GM12873 (cell line): ENCODE data around the gene MVB12B.

ENCODE experiments used
- TF ChIP-seq, protein P1 (sequence below): IDR thresholded peaks from 2 replicates; pipeline ENCODE4 v1.5.1; 2012; ENCODE audit warnings: low read depth, mild to moderate bottlenecking, moderate library complexity, low read length, control low read depth; ENCODE audit not compliant: insufficient read depth; ENCODE audit errors: missing control alignments

MVB12B gene

GRCh38 chr9:126407114-126407870 lies 80.7 kb downstream of the MVB12B start:
- TF ChIP-seq, protein P1, sequence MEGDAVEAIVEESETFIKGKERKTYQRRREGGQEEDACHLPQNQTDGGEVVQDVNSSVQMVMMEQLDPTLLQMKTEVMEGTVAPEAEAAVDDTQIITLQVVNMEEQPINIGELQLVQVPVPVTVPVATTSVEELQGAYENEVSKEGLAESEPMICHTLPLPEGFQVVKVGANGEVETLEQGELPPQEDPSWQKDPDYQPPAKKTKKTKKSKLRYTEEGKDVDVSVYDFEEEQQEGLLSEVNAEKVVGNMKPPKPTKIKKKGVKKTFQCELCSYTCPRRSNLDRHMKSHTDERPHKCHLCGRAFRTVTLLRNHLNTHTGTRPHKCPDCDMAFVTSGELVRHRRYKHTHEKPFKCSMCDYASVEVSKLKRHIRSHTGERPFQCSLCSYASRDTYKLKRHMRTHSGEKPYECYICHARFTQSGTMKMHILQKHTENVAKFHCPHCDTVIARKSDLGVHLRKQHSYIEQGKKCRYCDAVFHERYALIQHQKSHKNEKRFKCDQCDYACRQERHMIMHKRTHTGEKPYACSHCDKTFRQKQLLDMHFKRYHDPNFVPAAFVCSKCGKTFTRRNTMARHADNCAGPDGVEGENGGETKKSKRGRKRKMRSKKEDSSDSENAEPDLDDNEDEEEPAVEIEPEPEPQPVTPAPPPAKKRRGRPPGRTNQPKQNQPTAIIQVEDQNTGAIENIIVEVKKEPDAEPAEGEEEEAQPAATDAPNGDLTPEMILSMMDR: no peak

DNA sequence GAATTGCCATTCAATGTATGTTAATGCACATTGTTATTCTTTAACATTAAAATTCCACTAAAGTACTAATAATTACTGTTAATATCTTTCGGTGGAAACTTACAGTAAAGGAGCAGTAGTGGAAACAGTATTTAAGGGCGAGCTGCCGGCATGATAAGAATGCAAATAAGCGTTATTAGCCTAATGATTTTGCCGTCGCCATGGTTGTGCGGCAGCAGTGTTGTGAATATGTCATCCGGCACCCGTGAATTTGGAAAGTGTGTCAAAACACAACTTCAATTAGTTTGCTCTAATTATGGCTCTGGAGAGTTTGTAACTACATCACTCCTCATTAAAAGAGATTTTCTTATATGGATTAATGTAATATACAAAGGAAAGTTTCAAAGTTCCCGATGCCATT lies 81.4 kb downstream of the MVB12B start:
- TF ChIP-seq, protein P1: no peak

GRCh38 chr9:126410229-126410628 lies 83.6 kb downstream of the MVB12B start:
- TF ChIP-seq, protein P1: no peak

DNA sequence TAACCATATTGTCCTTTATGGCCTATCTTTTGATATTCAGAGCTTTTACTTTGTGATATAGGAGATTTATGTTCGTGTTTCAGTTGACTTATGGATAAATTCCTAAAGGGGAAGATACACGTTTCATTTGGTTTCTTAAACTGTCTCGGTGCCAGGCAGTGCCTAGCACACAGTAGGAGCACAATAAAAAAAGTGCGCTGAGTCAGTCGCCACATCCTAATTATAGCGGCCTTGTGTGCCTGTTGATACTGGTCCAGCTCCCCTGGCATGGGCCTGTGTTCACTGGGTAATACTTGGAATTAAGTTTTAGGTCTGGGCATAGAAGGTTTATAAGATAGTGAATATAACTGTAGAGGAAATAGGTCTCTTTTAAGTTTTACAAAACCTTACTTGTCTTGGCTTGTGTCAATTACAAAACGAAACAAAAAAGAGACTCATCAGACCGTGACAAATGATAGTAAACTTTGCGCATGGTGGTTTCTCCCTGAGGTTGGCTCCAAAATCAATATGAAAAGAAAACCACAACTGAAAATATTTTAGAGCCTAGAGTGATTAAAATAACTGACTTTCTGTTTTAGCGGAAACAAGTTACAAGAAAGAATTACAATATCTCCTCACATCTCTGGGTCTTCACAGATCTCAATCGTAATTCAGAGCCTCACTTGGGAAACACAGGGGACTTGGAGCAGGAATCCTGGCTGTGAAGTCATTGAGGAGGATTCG lies 84.8 kb downstream of the MVB12B start:
- TF ChIP-seq, protein P1: no peak

DNA sequence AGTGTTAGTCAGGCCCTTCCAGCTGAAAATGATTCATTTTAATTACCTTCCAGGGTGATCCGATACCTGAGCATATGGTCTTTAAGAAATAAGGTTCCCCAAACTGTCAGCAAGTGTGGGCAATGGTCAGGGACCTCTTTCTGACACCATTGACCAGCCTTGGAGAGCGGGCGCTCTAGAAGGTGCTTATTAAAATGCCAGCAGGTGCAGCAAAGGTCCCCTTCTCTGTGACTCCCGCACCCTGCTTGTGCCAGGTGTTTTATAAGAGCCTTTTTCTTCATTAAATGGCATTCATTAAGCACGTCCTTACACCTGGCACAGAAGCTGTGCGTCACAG lies 85.3 kb downstream of the MVB12B start:
- TF ChIP-seq, protein P1: no peak

DNA sequence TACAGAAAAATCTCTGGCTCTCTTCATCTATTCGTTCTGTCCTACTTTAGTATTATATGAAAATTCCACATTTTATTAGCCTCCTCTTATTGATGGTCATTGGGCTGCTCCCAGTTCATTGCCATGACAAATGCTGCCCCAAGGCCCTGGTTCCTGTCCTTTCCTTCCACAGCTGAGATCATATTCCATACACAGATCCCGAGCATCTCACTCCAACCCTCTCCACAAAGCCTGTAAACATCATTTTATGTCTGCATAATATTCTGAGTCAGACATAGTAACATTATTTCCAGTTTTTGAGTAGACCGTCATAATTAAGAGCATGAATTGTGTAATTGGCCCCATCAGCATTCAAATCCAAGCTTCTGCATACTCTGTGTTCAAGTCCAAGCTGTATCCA lies 86.3 kb downstream of the MVB12B start:
- TF ChIP-seq, protein P1: no peak

- TF ChIP-seq, protein P1: no peak
Observed at GRCh38 chr9:126413391-126414068, 86.9 kb downstream of the MVB12B start.
